Osteocyte (in vitro differentiated cells): ENCODE results near the gene CMBL. TPM values are rescaled to one million over a fixed set of nuclear protein-coding genes. Genes with fewer than 3 reads are reported as not detected.

Experiments used
- DNase-seq: peaks from one replicate; pipeline ENCODE4 v3.0.0; 2021; ENCODE audit warnings: mixed read lengths; ENCODE audit not compliant: unreplicated experiment; ENCODE audit errors: extremely low spot score
- H3K27ac Mint-ChIP-seq: one replicate; pipeline ENCODE4 v1.8.0; 2021; ENCODE audit warnings: mild to moderate bottlenecking, mixed read lengths; ENCODE audit not compliant: unreplicated experiment
- H3K27me3 Mint-ChIP-seq: one replicate; pipeline ENCODE4 v1.8.0; 2021; ENCODE audit warnings: mixed read lengths; ENCODE audit not compliant: unreplicated experiment
- H3K36me3 Mint-ChIP-seq: one replicate; pipeline ENCODE4 v1.8.0; 2021; ENCODE audit warnings: mixed read lengths; ENCODE audit not compliant: unreplicated experiment
- H3K4me1 Mint-ChIP-seq: one replicate; pipeline ENCODE4 v1.8.0; 2021; ENCODE audit warnings: mixed read lengths; ENCODE audit not compliant: unreplicated experiment
- H3K4me3 Mint-ChIP-seq: one replicate; pipeline ENCODE4 v1.8.0; 2021; ENCODE audit warnings: mild to moderate bottlenecking, moderate library complexity, mixed read lengths; ENCODE audit not compliant: unreplicated experiment
- H3K9me3 Mint-ChIP-seq: one replicate; pipeline ENCODE4 v1.8.0; 2021; ENCODE audit warnings: mixed read lengths; ENCODE audit not compliant: unreplicated experiment
- CTCF ChIP-seq: fragments of 200-600 bp; sonication (generic); IDR thresholded peaks from 2 replicates; pipeline ENCODE4 v1.5.0; 2021; ENCODE audit warnings: antibody characterized with exemption, mild to moderate bottlenecking, moderate library complexity
- total RNA-seq: library from RNA; stranded (reverse); gene quantifications from 2 replicates; pipeline ENCODE4 v1.2.1, GENCODE V29; 2021

CMBL gene
- total RNA-seq, 1 donor from 2014 or later: 23.3 TPM

GRCh38 chr5:10331341-10331796 is 23.7 kb upstream of the CMBL start:
- H3K27me3 Mint-ChIP-seq: no peaks in the 10 kb centered on the region

GRCh38 chr5:10330511-10331230 is 23.0 kb upstream of the CMBL start:
- peak overlapping the region; percentile 29 for H3K4me3 Mint-ChIP-seq
- no peak for TF ChIP-seq CTCF
- DNase-seq: peak; percentile 36
- H3K36me3 Mint-ChIP-seq: no peaks in the 10 kb centered on the region
- H3K4me1 Mint-ChIP-seq: peaks cover 61% of the 10 kb centered on the region
- H3K27me3 Mint-ChIP-seq: no peaks in the 10 kb centered on the region
- H3K9me3 Mint-ChIP-seq: no peaks in the 10 kb centered on the region
- H3K27ac Mint-ChIP-seq: peak overlapping the region; percentile 80

More at GRCh38 chr5:10331341-10331796, 23.7 kb upstream of the CMBL start:
- Mint-ChIP-seq H3K27ac (peak overlapping the region; percentile 80), H3K9me3 (no peaks in the 10 kb centered on the region), H3K4me1 (peaks cover 61% of the 10 kb centered on the region), H3K4me3 (peak overlapping the region; percentile 22), H3K36me3 (no peaks in the 10 kb centered on the region)
- no peak for TF ChIP-seq CTCF
- DNase-seq: peak; percentile 87

GRCh38 chr5:10329820-10330481 is 22.2 kb upstream of the CMBL start:
- no peaks in the 10 kb centered on the region for H3K36me3 Mint-ChIP-seq
- peak overlapping the region; percentile 80 for H3K27ac Mint-ChIP-seq
- H3K9me3 Mint-ChIP-seq: no peaks in the 10 kb centered on the region
- no peak for DNase-seq
- H3K27me3 Mint-ChIP-seq: no peaks in the 10 kb centered on the region
- H3K4me1 Mint-ChIP-seq: peaks cover 62% of the 10 kb centered on the region
- TF ChIP-seq CTCF: no peak
- peak overlapping the region; percentile 29 for H3K4me3 Mint-ChIP-seq

- Mint-ChIP-seq H3K27me3 (no peaks in the 10 kb centered on the region), H3K36me3 (no peaks in the 10 kb centered on the region), H3K4me3 (peak overlapping the region; percentile 0), H3K27ac (peak overlapping the region; percentile 80), H3K9me3 (no peaks in the 10 kb centered on the region), H3K4me1 (peaks cover 60% of the 10 kb centered on the region)
- no peak for DNase-seq
- no peak for TF ChIP-seq CTCF
These were observed 21.7 kb upstream of the CMBL start for GRCh38 chr5:10329446-10329819.

GRCh38 chr5:10328323-10328722 is 20.6 kb upstream of the CMBL start:
- Mint-ChIP-seq H3K27ac (no peak overlapping the region), H3K4me1 (peaks cover 60% of the 10 kb centered on the region), H3K27me3 (peaks cover 4% of the 10 kb centered on the region), H3K4me3 (no peak overlapping the region), H3K9me3 (no peaks in the 10 kb centered on the region), H3K36me3 (no peaks in the 10 kb centered on the region)
- no peak for TF ChIP-seq CTCF
- no peak for DNase-seq
